GM18873 (cell line): ENCODE results near the gene SLCO2A1.
"Not testable (repeated sequence)": the region's sequence is repeated elsewhere in the genome, so short reads cannot be mapped to it uniquely, and the experiment has no call there.

Experiments used
- ATAC-seq: cut with Tn5 transposase; IDR thresholded peaks from one replicate; pipeline ENCODE4 v1.9.1; 2021; ENCODE audit warnings: mild to moderate bottlenecking, moderate library complexity, moderate number of reproducible peaks; ENCODE audit not compliant: unreplicated experiment, low FRiP score

SLCO2A1 gene

DNA sequence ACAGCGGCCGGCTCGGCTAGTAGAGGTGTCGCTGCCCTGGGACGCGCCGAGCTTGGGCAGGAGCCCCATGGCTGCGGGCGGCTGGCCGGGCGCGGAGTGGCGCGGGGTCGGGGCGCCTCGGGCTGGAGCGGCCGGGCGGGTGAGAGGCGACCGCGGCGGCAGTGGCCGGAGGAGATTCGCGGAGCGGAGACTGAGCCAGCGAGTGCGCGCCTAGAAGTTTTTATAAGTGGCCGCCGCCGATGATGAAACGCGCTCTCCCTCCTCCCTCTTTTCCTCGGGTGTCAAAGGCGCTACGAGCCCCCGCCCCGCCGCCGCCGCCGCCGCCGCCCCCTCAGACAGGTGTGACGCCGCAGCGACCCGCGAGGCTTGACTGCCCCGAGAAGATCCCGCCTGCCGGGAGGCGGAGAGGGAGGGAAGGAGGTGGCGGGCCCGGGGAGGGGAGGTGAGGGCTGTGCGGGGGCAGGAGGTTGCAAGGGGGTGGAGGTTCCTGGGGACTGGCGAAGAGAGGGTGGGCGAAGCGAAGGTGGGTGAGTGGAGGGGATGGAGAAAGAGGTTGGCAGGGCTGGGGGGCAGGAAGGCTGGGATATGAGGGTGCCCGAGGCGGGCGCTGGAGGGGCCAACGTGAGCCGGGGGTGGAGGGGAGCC is at the start of gene SLCO2A1:
SLCO2A1 (minus strand) TSS at position 192 of the 645 bp plus-strand sequence; CDS start at position 69, 123 bp downstream.
- no peak for ATAC-seq

DNA sequence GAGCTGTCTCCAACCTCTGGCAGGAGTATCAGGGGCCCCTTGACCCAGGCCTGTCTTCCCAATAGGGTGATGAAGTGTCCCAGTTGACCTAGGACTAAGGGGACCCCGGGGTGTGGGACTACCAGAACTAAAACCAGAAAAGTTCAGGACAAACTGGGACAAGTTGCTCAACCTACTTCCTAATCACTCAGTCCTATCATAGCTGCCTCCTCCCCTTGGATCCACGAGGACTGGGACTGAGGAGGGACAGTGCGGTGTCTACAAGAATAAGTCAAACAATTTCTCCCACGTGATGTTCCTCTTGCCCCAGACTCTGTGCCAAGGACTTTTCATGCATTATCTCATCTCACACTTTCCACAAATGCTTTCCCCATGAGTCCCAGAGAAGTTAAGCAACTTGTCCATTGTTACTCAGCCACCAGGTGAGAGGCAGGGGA is 49.4 kb upstream of the SLCO2A1 start:
- no peak for ATAC-seq

DNA sequence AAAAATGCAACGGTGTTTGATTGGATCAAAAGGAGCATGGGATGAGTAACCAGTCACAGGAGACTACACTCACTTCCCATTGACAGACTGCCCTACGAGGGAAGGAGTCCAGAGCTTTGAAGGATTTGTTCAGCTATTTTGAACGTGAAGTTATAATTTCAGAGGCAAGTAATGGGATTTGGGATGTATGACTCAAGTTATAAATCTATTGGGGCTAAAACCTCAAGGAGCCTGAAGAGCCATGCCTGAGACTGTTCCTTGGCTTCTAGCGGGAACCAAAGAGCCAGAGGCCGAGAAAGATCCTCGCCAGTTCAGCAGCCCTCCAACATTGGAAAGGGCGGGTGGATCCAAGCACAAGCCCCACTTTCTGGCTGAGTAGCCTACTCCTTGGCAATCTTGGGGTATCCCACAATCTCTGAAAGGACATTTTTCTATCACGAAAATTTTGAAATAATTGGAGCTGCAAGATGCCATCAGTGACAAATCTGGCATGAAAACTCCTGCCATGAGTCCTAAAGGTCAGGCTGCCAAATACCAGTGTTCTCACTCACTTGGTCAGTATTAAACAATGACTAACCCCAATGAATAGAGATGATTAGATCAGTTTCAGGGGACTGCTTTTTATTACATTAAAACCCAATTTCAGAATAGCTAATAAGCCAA is 48.6 kb upstream of the SLCO2A1 start:
- ATAC-seq = no peak

DNA sequence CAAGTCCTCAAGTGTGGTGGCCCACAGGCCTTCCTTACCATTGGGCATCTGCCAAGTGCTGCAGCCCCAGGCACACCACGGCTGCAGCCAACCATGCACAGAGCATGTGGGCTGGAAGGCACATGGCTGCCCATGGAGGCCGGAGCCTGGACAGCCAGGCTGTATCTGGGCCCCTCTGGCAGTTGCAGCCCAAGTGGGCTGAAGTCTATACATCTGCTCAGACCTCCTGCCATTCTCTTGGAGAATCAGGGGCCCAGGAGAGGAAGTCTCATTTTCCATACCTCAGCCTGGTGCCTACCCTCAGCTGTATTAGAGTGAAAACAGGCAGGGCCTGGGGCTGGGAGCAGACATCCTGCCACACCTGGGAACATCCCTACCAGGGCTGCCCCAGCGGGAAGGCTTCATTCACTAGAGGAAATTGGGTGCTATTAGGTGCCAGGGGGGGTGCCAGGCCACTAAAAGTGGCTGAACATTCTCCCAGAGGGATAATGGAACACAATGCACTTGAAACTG is 48.0 kb upstream of the SLCO2A1 start:
- ATAC-seq = no peak

GRCh38 chr3:134076851-134077250 is 47.1 kb upstream of the SLCO2A1 start:
- no peak for ATAC-seq

DNA sequence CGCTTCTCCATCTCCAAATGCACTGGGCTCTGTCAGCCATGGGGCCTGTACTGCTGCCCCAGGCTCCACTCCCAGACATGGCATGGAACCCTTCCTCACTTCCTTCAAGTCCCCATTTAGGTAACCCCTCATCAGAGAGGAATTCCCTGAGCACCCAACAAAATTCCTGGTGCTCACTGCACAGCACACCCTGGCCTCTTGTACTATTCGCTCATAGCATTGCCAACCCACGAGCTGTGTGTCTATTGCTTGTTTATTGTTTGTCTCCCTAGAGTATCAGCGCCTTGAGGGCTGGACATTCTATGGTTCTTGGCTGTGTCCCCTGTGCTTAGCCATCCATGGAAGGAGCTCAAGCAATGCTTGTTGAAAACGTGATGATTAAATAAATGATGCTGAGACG is 46.1 kb upstream of the SLCO2A1 start:
- no peak for ATAC-seq

GRCh38 chr3:134075568-134075825 is 45.8 kb upstream of the SLCO2A1 start:
- ATAC-seq = no peak

- ATAC-seq = no peak
Measured at GRCh38 chr3:134074790-134075567, 45.3 kb upstream of the SLCO2A1 start.

DNA sequence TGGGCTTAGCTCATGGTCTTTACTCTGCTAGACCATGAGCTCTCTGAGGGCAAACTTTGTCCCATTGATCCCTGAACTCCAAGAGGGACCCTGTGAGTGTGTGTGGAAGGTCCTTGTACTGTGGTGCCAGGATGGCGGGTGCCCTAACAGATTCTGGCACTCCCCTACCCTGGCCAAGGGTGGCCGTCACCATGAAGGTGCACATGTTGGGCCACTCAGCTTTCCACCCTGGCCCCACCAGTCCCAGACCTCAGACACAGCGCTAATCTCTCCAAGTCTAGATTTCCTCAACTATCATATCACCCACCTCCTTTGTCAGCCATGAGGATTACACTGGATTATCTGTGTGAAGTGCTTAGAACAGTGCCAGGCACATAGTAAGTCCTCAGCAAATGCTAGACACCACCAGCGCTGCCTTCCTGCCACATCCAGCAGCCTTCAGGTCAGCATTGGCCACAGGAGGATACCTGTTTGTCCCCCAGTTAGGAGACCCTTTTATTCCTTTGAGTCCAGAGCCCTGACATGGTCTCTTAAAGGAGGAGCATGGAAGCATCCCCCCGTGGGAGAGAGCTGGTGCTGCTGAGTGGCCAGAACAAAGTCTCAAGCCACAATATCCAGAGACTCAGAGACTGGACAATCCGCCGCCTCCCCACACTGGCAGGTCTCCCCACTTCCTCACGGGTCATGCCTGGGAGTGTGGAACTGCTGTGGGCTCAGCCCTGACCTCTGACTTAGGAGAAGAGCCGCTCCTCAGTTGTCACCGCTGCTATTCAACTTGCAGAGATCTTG is 44.5 kb upstream of the SLCO2A1 start:
- no peak for ATAC-seq

DNA sequence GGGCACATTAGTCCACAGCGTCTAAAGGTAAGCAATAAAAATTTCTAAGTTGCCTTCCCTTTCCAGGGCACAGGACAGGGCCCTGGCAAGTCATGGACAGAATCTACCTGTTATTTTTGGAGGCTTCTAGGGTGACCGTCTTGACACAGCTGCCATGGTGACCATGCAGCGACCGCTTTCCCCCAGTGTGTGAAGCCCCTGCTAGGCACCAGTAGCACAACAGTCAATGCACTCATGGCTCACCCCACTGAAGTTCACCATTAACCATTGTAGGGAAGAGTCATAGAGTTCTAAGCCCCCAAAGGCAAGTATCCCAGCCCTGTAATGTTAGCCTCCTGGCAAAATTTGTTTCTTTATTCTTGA is 43.8 kb upstream of the SLCO2A1 start:
- ATAC-seq = no peak

- ATAC-seq = no peak
Measured at GRCh38 chr3:134072881-134073582, 43.3 kb upstream of the SLCO2A1 start.

DNA sequence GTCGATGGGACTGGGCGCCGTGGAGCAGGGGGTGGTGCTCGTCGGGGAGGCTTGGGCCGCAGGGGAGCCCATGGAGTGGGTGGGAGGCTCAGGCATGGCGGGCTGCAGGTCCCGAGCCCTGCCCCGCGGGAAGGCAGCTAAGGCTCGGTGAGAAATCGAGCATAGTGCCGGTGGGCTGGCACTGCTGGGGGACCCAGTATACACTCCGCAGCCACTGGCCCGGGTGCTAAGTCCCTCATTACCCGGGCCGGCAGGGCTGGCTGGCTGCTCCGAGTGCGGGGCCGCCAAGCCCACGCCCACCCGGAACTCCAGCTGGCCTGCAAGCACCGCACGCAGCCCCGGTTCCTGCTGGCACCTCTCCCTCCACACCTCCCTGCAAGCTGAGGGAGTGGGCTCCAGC is 40.6 kb upstream of the SLCO2A1 start:
- not testable (repeated sequence) for ATAC-seq

- ATAC-seq = no peak
Measured at GRCh38 chr3:134068429-134068828, 38.7 kb upstream of the SLCO2A1 start.

GRCh38 chr3:134067531-134068161 is 37.9 kb upstream of the SLCO2A1 start:
- ATAC-seq = no peak

GRCh38 chr3:134066651-134067530 is 37.2 kb upstream of the SLCO2A1 start:
- ATAC-seq = no peak

GRCh38 chr3:134066158-134066541 is 36.4 kb upstream of the SLCO2A1 start:
- ATAC-seq = no peak

DNA sequence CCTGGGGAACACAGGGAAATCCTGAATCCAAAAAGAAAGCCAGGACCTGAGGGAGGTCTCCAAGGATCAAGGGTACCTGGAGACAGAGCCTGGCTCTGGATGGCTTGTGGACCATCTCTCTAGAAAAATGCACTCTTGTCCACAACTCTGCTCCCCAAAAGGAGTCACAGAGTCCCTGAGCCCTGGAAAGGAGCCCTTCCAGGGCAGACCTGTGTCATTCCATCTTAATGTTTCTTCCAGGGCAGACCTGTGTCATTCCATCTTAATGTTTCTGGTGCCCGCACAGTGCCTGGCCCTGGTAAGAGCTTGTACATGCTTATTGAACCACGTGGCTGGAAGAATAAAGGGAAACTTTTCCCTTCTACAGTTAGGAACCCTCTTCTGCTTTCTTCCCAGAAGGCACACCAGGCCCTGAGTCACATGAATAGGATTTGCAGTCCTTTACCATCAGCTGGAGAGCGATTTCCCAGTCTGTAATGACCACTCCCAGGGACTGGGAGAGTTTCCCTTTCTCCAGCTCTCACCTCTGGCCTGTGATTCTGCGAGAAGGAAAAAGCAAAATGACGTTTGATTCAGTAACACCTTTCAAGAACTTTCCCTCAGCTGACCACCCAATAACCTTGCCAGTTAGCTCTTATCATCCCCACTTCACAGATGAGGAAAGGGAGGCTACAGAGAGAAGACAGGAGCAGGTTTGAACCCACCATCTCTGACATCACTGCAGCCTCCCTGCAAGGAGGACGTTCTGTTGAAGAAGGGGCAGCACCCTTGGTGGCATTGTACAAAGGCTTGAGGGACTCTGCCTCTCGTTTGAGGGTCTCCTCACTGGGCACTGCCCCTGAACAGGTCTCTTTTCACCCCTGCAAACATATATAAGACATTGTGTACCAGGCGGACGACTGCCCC is 35.8 kb upstream of the SLCO2A1 start:
- ATAC-seq = no peak

- ATAC-seq = no peak
Measured at GRCh38 chr3:134064081-134064480, 34.4 kb upstream of the SLCO2A1 start.
